ENCODE measurements around the gene C19orf18. TPM values are rescaled to one million over a fixed set of nuclear protein-coding genes. Genes with fewer than 3 reads are reported as not detected.
"Not testable (repeated sequence)": the region's sequence is repeated elsewhere in the genome, so short reads cannot be mapped to it uniquely, and the experiment has no call there.

Gene C19orf18
- total and polyA plus RNA-seq, 4 donors: 0.14 to 0.58 (median 0.23) TPM; not detected in 1

GRCh38 chr19:58009301-58009665 is 34.9 kb upstream of the C19orf18 start:
- 6% methylated on average over 21 of the region's 21 CpGs for WGBS

DNA sequence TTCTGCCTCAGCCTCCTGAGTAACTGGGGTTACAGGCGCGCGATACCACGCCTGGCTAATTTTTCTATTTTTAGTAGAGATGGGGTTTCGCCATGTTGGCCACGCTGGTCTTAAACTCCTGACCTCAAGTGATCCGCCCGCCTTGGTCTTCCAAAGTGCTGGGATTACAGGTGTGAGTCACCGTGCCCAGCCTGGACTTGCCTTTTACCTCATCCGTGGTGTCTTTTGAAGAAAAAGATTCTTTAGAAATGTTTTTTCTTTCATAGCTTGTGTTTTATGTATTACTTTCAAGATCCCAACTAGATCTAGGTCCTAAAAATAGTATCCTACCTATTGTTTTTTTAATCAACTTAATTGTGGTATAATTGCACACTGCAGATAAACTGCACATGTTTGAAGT is 34.5 kb upstream of the C19orf18 start:
- 44% methylated on average over 10 of the region's 10 CpGs for WGBS
- peaks cover 37 to 75% (median 64%) of the 10 kb centered on the region in 4 donors for H3K9me3 ChIP-seq (ENCODE audit: control insufficient read depth in 4 of 4, low read length in 3 of 4)
- H3K9ac ChIP-seq (ENCODE audit: low read depth in 1 of 2, low read length in 2 of 2); H3K4me3 ChIP-seq (ENCODE audit: low read depth in 1 of 3, low read length in 3 of 3); H3K27ac ChIP-seq (ENCODE audit: low read depth in 1 of 2, low read length in 2 of 2); H3K4me1 ChIP-seq (ENCODE audit: control insufficient read depth in 4 of 4, insufficient read depth in 4 of 4, low read length in 3 of 4); DNase-seq (ENCODE audit: low spot score); H3K27me3 ChIP-seq (ENCODE audit: control insufficient read depth in 4 of 4, insufficient read depth in 4 of 4, low read length in 3 of 4): not testable (repeated sequence)
- peaks cover 4 to 28% (median 19%) of the 10 kb centered on the region in 4 donors for H3K36me3 ChIP-seq (ENCODE audit: control insufficient read depth in 4 of 4, insufficient read depth in 3 of 4, low read depth in 1 of 4, low read length in 3 of 4)

More at GRCh38 chr19:58009301-58009665, 34.9 kb upstream of the C19orf18 start:
- Histone ChIP-seq H3K36me3 (ENCODE audit: control insufficient read depth in 4 of 4, insufficient read depth in 3 of 4, low read depth in 1 of 4, low read length in 3 of 4) (peaks cover 4 to 27% (median 18%) of the 10 kb centered on the region in 4 donors), H3K4me1 (ENCODE audit: control insufficient read depth in 4 of 4, insufficient read depth in 4 of 4, low read length in 3 of 4) (no peaks in the 10 kb centered on the region), H3K27me3 (ENCODE audit: control insufficient read depth in 4 of 4, insufficient read depth in 4 of 4, low read length in 3 of 4) (no peaks in the 10 kb centered on the region), H3K27ac (ENCODE audit: low read depth in 1 of 2, low read length in 2 of 2) (no peak overlapping the region), H3K4me3 (ENCODE audit: low read depth in 1 of 3, low read length in 3 of 3) (peak overlapping the region in 1 of 3 donors; percentile 25), H3K9ac (ENCODE audit: low read depth in 1 of 2, low read length in 2 of 2) (no peak overlapping the region), H3K9me3 (ENCODE audit: control insufficient read depth in 4 of 4, low read length in 3 of 4) (peaks cover 34 to 72% (median 64%) of the 10 kb centered on the region in 4 donors)
- TF ChIP-seq JUND (IDR thresholded peaks at IDR 0.05) (no peak), TAF1 (conservative IDR thresholded peaks at IDR 0.05) (no peak), FOXA1 (IDR thresholded peaks at IDR 0.05) (no peak), RXRA (IDR thresholded peaks at IDR 0.05) (no peak), HNF4A (conservative IDR thresholded peaks at IDR 0.05) (no peak), GABPA (IDR thresholded peaks at IDR 0.05 in 1 of 2, conservative IDR thresholded peaks at IDR 0.05 in 1 of 2) (no peak)
- TF ChIP-seq, protein P1, sequence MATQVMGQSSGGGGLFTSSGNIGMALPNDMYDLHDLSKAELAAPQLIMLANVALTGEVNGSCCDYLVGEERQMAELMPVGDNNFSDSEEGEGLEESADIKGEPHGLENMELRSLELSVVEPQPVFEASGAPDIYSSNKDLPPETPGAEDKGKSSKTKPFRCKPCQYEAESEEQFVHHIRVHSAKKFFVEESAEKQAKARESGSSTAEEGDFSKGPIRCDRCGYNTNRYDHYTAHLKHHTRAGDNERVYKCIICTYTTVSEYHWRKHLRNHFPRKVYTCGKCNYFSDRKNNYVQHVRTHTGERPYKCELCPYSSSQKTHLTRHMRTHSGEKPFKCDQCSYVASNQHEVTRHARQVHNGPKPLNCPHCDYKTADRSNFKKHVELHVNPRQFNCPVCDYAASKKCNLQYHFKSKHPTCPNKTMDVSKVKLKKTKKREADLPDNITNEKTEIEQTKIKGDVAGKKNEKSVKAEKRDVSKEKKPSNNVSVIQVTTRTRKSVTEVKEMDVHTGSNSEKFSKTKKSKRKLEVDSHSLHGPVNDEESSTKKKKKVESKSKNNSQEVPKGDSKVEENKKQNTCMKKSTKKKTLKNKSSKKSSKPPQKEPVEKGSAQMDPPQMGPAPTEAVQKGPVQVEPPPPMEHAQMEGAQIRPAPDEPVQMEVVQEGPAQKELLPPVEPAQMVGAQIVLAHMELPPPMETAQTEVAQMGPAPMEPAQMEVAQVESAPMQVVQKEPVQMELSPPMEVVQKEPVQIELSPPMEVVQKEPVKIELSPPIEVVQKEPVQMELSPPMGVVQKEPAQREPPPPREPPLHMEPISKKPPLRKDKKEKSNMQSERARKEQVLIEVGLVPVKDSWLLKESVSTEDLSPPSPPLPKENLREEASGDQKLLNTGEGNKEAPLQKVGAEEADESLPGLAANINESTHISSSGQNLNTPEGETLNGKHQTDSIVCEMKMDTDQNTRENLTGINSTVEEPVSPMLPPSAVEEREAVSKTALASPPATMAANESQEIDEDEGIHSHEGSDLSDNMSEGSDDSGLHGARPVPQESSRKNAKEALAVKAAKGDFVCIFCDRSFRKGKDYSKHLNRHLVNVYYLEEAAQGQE (IDR thresholded peaks at IDR 0.05): no peak
- DNase-seq (ENCODE audit: low spot score): no peak

- Histone ChIP-seq H3K36me3 (ENCODE audit: control insufficient read depth in 4 of 4, insufficient read depth in 3 of 4, low read depth in 1 of 4, low read length in 3 of 4) (peaks cover 4 to 25% (median 19%) of the 10 kb centered on the region in 4 donors), H3K9ac (ENCODE audit: low read depth in 1 of 2, low read length in 2 of 2) (no peak overlapping the region), H3K4me3 (ENCODE audit: low read depth in 1 of 3, low read length in 3 of 3) (peak overlapping the region in 1 of 3 donors; percentile 17), H3K9me3 (ENCODE audit: control insufficient read depth in 4 of 4, low read length in 3 of 4) (peaks cover 25 to 66% (median 52%) of the 10 kb centered on the region in 4 donors), H3K27me3 (ENCODE audit: control insufficient read depth in 4 of 4, insufficient read depth in 4 of 4, low read length in 3 of 4) (no peaks in the 10 kb centered on the region), H3K4me1 (ENCODE audit: control insufficient read depth in 4 of 4, insufficient read depth in 4 of 4, low read length in 3 of 4) (peaks cover 2 to 7% (median 5%) of the 10 kb centered on the region in 4 donors), H3K27ac (ENCODE audit: low read depth in 1 of 2, low read length in 2 of 2) (no peak overlapping the region)
- DNase-seq (ENCODE audit: low spot score): no peak
- 98% methylated on average over 1 of the region's 1 CpG for WGBS
- TF ChIP-seq FOXA1 (IDR thresholded peaks at IDR 0.05) (no peak), GABPA (IDR thresholded peaks at IDR 0.05 in 1 of 2, conservative IDR thresholded peaks at IDR 0.05 in 1 of 2) (no peak), SP1 (IDR thresholded peaks at IDR 0.05) (no peak), JUND (IDR thresholded peaks at IDR 0.05) (no peak), FOXA2 (IDR thresholded peaks at IDR 0.05) (no peak), HNF4A (conservative IDR thresholded peaks at IDR 0.05) (no peak), YY1 (IDR thresholded peaks at IDR 0.05) (no peak)
- TF ChIP-seq, protein P2, sequence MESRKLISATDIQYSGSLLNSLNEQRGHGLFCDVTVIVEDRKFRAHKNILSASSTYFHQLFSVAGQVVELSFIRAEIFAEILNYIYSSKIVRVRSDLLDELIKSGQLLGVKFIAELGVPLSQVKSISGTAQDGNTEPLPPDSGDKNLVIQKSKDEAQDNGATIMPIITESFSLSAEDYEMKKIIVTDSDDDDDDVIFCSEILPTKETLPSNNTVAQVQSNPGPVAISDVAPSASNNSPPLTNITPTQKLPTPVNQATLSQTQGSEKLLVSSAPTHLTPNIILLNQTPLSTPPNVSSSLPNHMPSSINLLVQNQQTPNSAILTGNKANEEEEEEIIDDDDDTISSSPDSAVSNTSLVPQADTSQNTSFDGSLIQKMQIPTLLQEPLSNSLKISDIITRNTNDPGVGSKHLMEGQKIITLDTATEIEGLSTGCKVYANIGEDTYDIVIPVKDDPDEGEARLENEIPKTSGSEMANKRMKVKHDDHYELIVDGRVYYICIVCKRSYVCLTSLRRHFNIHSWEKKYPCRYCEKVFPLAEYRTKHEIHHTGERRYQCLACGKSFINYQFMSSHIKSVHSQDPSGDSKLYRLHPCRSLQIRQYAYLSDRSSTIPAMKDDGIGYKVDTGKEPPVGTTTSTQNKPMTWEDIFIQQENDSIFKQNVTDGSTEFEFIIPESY (IDR thresholded peaks at IDR 0.05): no peak
- TF ChIP-seq, protein P1 (IDR thresholded peaks at IDR 0.05): no peak
Measured at GRCh38 chr19:58007285-58007684, 33.0 kb upstream of the C19orf18 start.

All from liver (tissue), 9 donors.